Measurements from ENCODE around the gene RPS19.

RPS19 gene

GRCh38 chr19:41870401-41870873 lies 10.4 kb downstream of the RPS19 start:
- Histone ChIP-seq H2BK5ac (ENCODE audit: low read depth, low read length, poor library complexity, severe bottlenecking) (no peak overlapping the region), H3K4me3 (ENCODE audit: insufficient read depth in 1 of 2, low read depth in 1 of 2, low read length in 2 of 2) (no peak overlapping the region), H3K14ac (ENCODE audit: low read length in 2 of 2) (no peak overlapping the region), H4K91ac (ENCODE audit: low read length) (no peak overlapping the region), H3K23ac (ENCODE audit: low read length in 2 of 2) (no peak overlapping the region), H2BK15ac (ENCODE audit: low read depth, poor library complexity, severe bottlenecking) (no peak overlapping the region), H3K9me3 (ENCODE audit: control insufficient read depth, low read length) (no peaks in the 10 kb centered on the region), H3K9ac (ENCODE audit: low read length) (peak overlapping the region; percentile 14), H3K36me3 (ENCODE audit: control insufficient read depth in 1 of 2, insufficient read depth in 2 of 2, low read depth in 1 of 2, low read length in 2 of 2) (peaks cover 69 to 75% of the 10 kb centered on the region in 2 experiments), H3K18ac (ENCODE audit: low read depth in 1 of 2, low read length in 2 of 2) (no peak overlapping the region), H2AFZ (ENCODE audit: low read depth, low read length) (no peak overlapping the region), H3K4me2 (ENCODE audit: low read length, poor library complexity, severe bottlenecking) (no peak overlapping the region), H4K8ac (ENCODE audit: low read length) (no peak overlapping the region), H2BK120ac (ENCODE audit: low read depth, low read length) (no peak overlapping the region), H2BK12ac (ENCODE audit: low read length in 2 of 2) (no peak overlapping the region), H3K4ac (ENCODE audit: low read depth in 1 of 2, low read length in 2 of 2) (no peak overlapping the region), H3K27ac (ENCODE audit: low read length, poor library complexity, severe bottlenecking) (peak overlapping the region; percentile 49), H3K27me3 (ENCODE audit: control insufficient read depth in 1 of 2, insufficient read depth in 1 of 2, low read length in 2 of 2) (no peaks in the 10 kb centered on the region), H3K4me1 (ENCODE audit: control insufficient read depth, insufficient read depth, low read depth, low read length) (peaks cover 24% of the 10 kb centered on the region), H3K79me1 (replicated peaks; ENCODE audit: low read length, poor library complexity, severe bottlenecking) (peaks cover 6% of the 10 kb centered on the region), H2AK5ac (ENCODE audit: low read length, severe bottlenecking) (no peak overlapping the region)
- DNase-seq: peak; percentile 22
- 88% methylated on average over 2 of the region's 3 CpGs for WGBS

- WGBS: 86% methylated on average over 15 of the region's 16 CpGs
Observed at GRCh38 chr19:41871573-41872383, 11.7 kb downstream of the RPS19 start.

GRCh38 chr19:41872384-41872774 lies 12.3 kb downstream of the RPS19 start:
- H2BK120ac ChIP-seq (ENCODE audit: low read depth, low read length): no peak overlapping the region
- H2AFZ ChIP-seq (ENCODE audit: low read depth, low read length): no peak overlapping the region
- 92% methylated on average over 12 of the region's 12 CpGs for WGBS
- H3K14ac ChIP-seq (ENCODE audit: low read length in 2 of 2): no peak overlapping the region
- H3K4me2 ChIP-seq (ENCODE audit: low read length, poor library complexity, severe bottlenecking): no peak overlapping the region
- no peak overlapping the region for H3K4me3 ChIP-seq (ENCODE audit: insufficient read depth in 1 of 2, low read depth in 1 of 2, low read length in 2 of 2)
- H2BK5ac ChIP-seq (ENCODE audit: low read depth, low read length, poor library complexity, severe bottlenecking): no peak overlapping the region
- H2BK12ac ChIP-seq (ENCODE audit: low read length in 2 of 2): no peak overlapping the region
- H2AK5ac ChIP-seq (ENCODE audit: low read length, severe bottlenecking): no peak overlapping the region
- H3K9ac ChIP-seq (ENCODE audit: low read length): peak overlapping the region; percentile 29
- peaks cover 15% of the 10 kb centered on the region for H3K4me1 ChIP-seq (ENCODE audit: control insufficient read depth, insufficient read depth, low read depth, low read length)
- H4K8ac ChIP-seq (ENCODE audit: low read length): no peak overlapping the region
- no peak overlapping the region for H2BK15ac ChIP-seq (ENCODE audit: low read depth, poor library complexity, severe bottlenecking)
- H3K27ac ChIP-seq (ENCODE audit: low read length, poor library complexity, severe bottlenecking): no peak overlapping the region
- no peak overlapping the region for H3K4ac ChIP-seq (ENCODE audit: low read depth in 1 of 2, low read length in 2 of 2)
- no peak overlapping the region for H4K91ac ChIP-seq (ENCODE audit: low read length)
- H3K79me1 ChIP-seq (replicated peaks; ENCODE audit: low read length, poor library complexity, severe bottlenecking): peaks cover 6% of the 10 kb centered on the region
- H3K18ac ChIP-seq (ENCODE audit: low read depth in 1 of 2, low read length in 2 of 2): no peak overlapping the region
- H3K23ac ChIP-seq (ENCODE audit: low read length in 2 of 2): no peak overlapping the region
- peaks cover 56 to 59% of the 10 kb centered on the region in 2 experiments for H3K36me3 ChIP-seq (ENCODE audit: control insufficient read depth in 1 of 2, insufficient read depth in 2 of 2, low read depth in 1 of 2, low read length in 2 of 2)
- no peak for DNase-seq
- no peaks in the 10 kb centered on the region for H3K9me3 ChIP-seq (ENCODE audit: control insufficient read depth, low read length)
- H3K27me3 ChIP-seq (ENCODE audit: control insufficient read depth in 1 of 2, insufficient read depth in 1 of 2, low read length in 2 of 2): peaks cover 2% of the 10 kb centered on the region in 2 experiments

More at GRCh38 chr19:41871573-41872383, 11.7 kb downstream of the RPS19 start:
- peak; percentile 7 for DNase-seq
- Histone ChIP-seq H2BK15ac (ENCODE audit: low read depth, poor library complexity, severe bottlenecking) (no peak overlapping the region), H3K4me1 (ENCODE audit: control insufficient read depth, insufficient read depth, low read depth, low read length) (peaks cover 18% of the 10 kb centered on the region), H2BK5ac (ENCODE audit: low read depth, low read length, poor library complexity, severe bottlenecking) (no peak overlapping the region), H4K8ac (ENCODE audit: low read length) (peak overlapping the region; percentile 47), H3K14ac (ENCODE audit: low read length in 2 of 2) (no peak overlapping the region), H3K4ac (ENCODE audit: low read depth in 1 of 2, low read length in 2 of 2) (peak overlapping the region in 1 of 2 experiments; percentile 46), H3K9ac (ENCODE audit: low read length) (peak overlapping the region; percentile 29), H3K18ac (ENCODE audit: low read depth in 1 of 2, low read length in 2 of 2) (no peak overlapping the region), H3K4me2 (ENCODE audit: low read length, poor library complexity, severe bottlenecking) (no peak overlapping the region), H3K27ac (ENCODE audit: low read length, poor library complexity, severe bottlenecking) (peak overlapping the region; percentile 2), H4K91ac (ENCODE audit: low read length) (no peak overlapping the region), H3K27me3 (ENCODE audit: control insufficient read depth in 1 of 2, insufficient read depth in 1 of 2, low read length in 2 of 2) (no peaks in the 10 kb centered on the region), H3K4me3 (ENCODE audit: insufficient read depth in 1 of 2, low read depth in 1 of 2, low read length in 2 of 2) (no peak overlapping the region), H2BK12ac (ENCODE audit: low read length in 2 of 2) (peak overlapping the region in 1 of 2 experiments; percentile 7), H3K36me3 (ENCODE audit: control insufficient read depth in 1 of 2, insufficient read depth in 2 of 2, low read depth in 1 of 2, low read length in 2 of 2) (peaks cover 62 to 65% of the 10 kb centered on the region in 2 experiments), H2AFZ (ENCODE audit: low read depth, low read length) (no peak overlapping the region), H3K9me3 (ENCODE audit: control insufficient read depth, low read length) (no peaks in the 10 kb centered on the region), H3K79me1 (replicated peaks; ENCODE audit: low read length, poor library complexity, severe bottlenecking) (peaks cover 6% of the 10 kb centered on the region), H3K23ac (ENCODE audit: low read length in 2 of 2) (no peak overlapping the region), H2AK5ac (ENCODE audit: low read length, severe bottlenecking) (no peak overlapping the region), H2BK120ac (ENCODE audit: low read depth, low read length) (no peak overlapping the region)

- peaks cover 8 to 9% of the 10 kb centered on the region in 2 experiments for H3K27me3 ChIP-seq (ENCODE audit: control insufficient read depth in 1 of 2, insufficient read depth in 1 of 2, low read length in 2 of 2)
- H4K8ac ChIP-seq (ENCODE audit: low read length): no peak overlapping the region
- no peak overlapping the region for H2BK120ac ChIP-seq (ENCODE audit: low read depth, low read length)
- H2AFZ ChIP-seq (ENCODE audit: low read depth, low read length): no peak overlapping the region
- H3K23ac ChIP-seq (ENCODE audit: low read length in 2 of 2): no peak overlapping the region
- no peak overlapping the region for H3K18ac ChIP-seq (ENCODE audit: low read depth in 1 of 2, low read length in 2 of 2)
- peaks cover 49 to 52% of the 10 kb centered on the region in 2 experiments for H3K36me3 ChIP-seq (ENCODE audit: control insufficient read depth in 1 of 2, insufficient read depth in 2 of 2, low read depth in 1 of 2, low read length in 2 of 2)
- H3K79me1 ChIP-seq (replicated peaks; ENCODE audit: low read length, poor library complexity, severe bottlenecking): peaks cover 6% of the 10 kb centered on the region
- H3K4me1 ChIP-seq (ENCODE audit: control insufficient read depth, insufficient read depth, low read depth, low read length): peaks cover 13% of the 10 kb centered on the region
- no peak overlapping the region for H3K4me2 ChIP-seq (ENCODE audit: low read length, poor library complexity, severe bottlenecking)
- H3K27ac ChIP-seq (ENCODE audit: low read length, poor library complexity, severe bottlenecking): peak overlapping the region; percentile 29
- H2AK5ac ChIP-seq (ENCODE audit: low read length, severe bottlenecking): no peak overlapping the region
- peak; percentile 70 for DNase-seq
- no peak overlapping the region for H2BK15ac ChIP-seq (ENCODE audit: low read depth, poor library complexity, severe bottlenecking)
- no peak overlapping the region for H2BK12ac ChIP-seq (ENCODE audit: low read length in 2 of 2)
- WGBS: 53% methylated on average over 18 of the region's 18 CpGs
- no peaks in the 10 kb centered on the region for H3K9me3 ChIP-seq (ENCODE audit: control insufficient read depth, low read length)
- H3K9ac ChIP-seq (ENCODE audit: low read length): no peak overlapping the region
- no peak overlapping the region for H3K4ac ChIP-seq (ENCODE audit: low read depth in 1 of 2, low read length in 2 of 2)
- no peak overlapping the region for H3K14ac ChIP-seq (ENCODE audit: low read length in 2 of 2)
- H2BK5ac ChIP-seq (ENCODE audit: low read depth, low read length, poor library complexity, severe bottlenecking): no peak overlapping the region
- H4K91ac ChIP-seq (ENCODE audit: low read length): no peak overlapping the region
- H3K4me3 ChIP-seq (ENCODE audit: insufficient read depth in 1 of 2, low read depth in 1 of 2, low read length in 2 of 2): no peak overlapping the region
Observed at GRCh38 chr19:41872775-41873647, 13.0 kb downstream of the RPS19 start.

Data from mesenchymal stem cell (in vitro differentiated cells and primary cell).